ENCODE data around the gene NXPE3.
"Not testable (repeated sequence)": the region's sequence is repeated elsewhere in the genome, so short reads cannot be mapped to it uniquely, and the experiment has no call there.

The NXPE3 gene

GRCh38 chr3:101779047-101779821, at the start of gene NXPE3:
Gene NXPE3 (plus strand): TSS chr3:101779211. CDS start chr3:101785597, 6,386 bp downstream.
- H3K9me3 ChIP-seq (ENCODE audit: control insufficient read depth, insufficient read depth, low read length), result no peaks in the 10 kb centered on the region
- H3K27me3 ChIP-seq (ENCODE audit: control insufficient read depth, insufficient read depth, low read length), result peaks cover 10% of the 10 kb centered on the region
- peak within 1 kb of the TSS; percentile 63 for H3K9ac ChIP-seq (ENCODE audit: low read depth, low read length)
- peak within 1 kb of the TSS; percentile 88 for H3K4me3 ChIP-seq (ENCODE audit: low read depth, low read length)
- peak within 1 kb of the TSS; percentile 42 for H3K27ac ChIP-seq (ENCODE audit: low read depth, low read length)
- H3K36me3 ChIP-seq (ENCODE audit: control insufficient read depth, insufficient read depth, low read length), result peaks cover 20% of the 10 kb centered on the region
- H3K4me1 ChIP-seq (ENCODE audit: control insufficient read depth, insufficient read depth, low read length), result peaks cover 25% of the 10 kb centered on the region

GRCh38 chr3:101729586-101729985, 49.4 kb upstream of the NXPE3 start:
- Histone ChIP-seq H3K27me3 (ENCODE audit: control insufficient read depth, insufficient read depth, low read length) (no peaks in the 10 kb centered on the region), H3K9me3 (ENCODE audit: control insufficient read depth, insufficient read depth, low read length) (no peaks in the 10 kb centered on the region; the same call in 1 of the 2 replicates), H3K36me3 (ENCODE audit: control insufficient read depth, insufficient read depth, low read length) (peaks cover 77% of the 10 kb centered on the region), H3K4me3 (ENCODE audit: low read depth, low read length) (no peak overlapping the region), H3K27ac (ENCODE audit: low read depth, low read length) (no peak overlapping the region), H3K9ac (ENCODE audit: low read depth, low read length) (no peak overlapping the region), H3K4me1 (ENCODE audit: control insufficient read depth, insufficient read depth, low read length) (peaks cover 4% of the 10 kb centered on the region)

DNA sequence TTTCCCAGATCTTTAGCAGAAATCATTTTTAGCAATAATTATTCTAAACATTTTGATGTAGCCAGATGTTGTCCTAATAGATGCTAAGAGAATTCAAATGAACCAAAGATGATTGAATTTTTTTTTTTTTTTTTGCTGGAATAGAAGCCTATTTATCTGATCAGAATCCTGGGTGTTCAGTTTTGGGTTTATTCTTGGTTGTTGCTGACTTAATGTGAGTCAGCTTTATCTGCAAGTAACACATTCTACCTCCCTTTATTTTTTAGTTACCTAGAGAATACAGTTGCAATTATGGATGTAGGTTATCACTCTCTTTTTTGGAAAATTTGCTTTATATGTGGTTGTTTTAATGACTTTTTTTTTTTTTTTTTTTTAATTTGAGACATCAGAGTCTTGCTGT, 48.2 kb upstream of the NXPE3 start:
- Histone ChIP-seq H3K27ac (ENCODE audit: low read depth, low read length) (no peak overlapping the region), H3K27me3 (ENCODE audit: control insufficient read depth, insufficient read depth, low read length) (no peaks in the 10 kb centered on the region), H3K9me3 (ENCODE audit: control insufficient read depth, insufficient read depth, low read length) (no peaks in the 10 kb centered on the region; the same call in 1 of the 2 replicates), H3K36me3 (ENCODE audit: control insufficient read depth, insufficient read depth, low read length) (peaks cover 89% of the 10 kb centered on the region), H3K9ac (ENCODE audit: low read depth, low read length) (no peak overlapping the region), H3K4me3 (ENCODE audit: low read depth, low read length) (no peak overlapping the region), H3K4me1 (ENCODE audit: control insufficient read depth, insufficient read depth, low read length) (peaks cover 3% of the 10 kb centered on the region)

- Histone ChIP-seq H3K9me3 (ENCODE audit: control insufficient read depth, insufficient read depth, low read length) (no peaks in the 10 kb centered on the region; the same call in 1 of the 2 replicates), H3K27me3 (ENCODE audit: control insufficient read depth, insufficient read depth, low read length) (no peaks in the 10 kb centered on the region), H3K27ac (ENCODE audit: low read depth, low read length) (no peak overlapping the region), H3K9ac (ENCODE audit: low read depth, low read length) (no peak overlapping the region), H3K36me3 (ENCODE audit: control insufficient read depth, insufficient read depth, low read length) (peaks cover 89% of the 10 kb centered on the region), H3K4me1 (ENCODE audit: control insufficient read depth, insufficient read depth, low read length) (no peaks in the 10 kb centered on the region), H3K4me3 (ENCODE audit: low read depth, low read length) (no peak overlapping the region)
These were observed 46.8 kb upstream of the NXPE3 start for GRCh38 chr3:101732240-101732641.

GRCh38 chr3:101735833-101736232, 43.2 kb upstream of the NXPE3 start:
- Histone ChIP-seq H3K27me3 (ENCODE audit: control insufficient read depth, insufficient read depth, low read length) (no peaks in the 10 kb centered on the region), H3K27ac (ENCODE audit: low read depth, low read length) (no peak overlapping the region), H3K9ac (ENCODE audit: low read depth, low read length) (no peak overlapping the region), H3K4me3 (ENCODE audit: low read depth, low read length) (no peak overlapping the region), H3K36me3 (ENCODE audit: control insufficient read depth, insufficient read depth, low read length) (peaks cover 56% of the 10 kb centered on the region), H3K4me1 (ENCODE audit: control insufficient read depth, insufficient read depth, low read length) (no peaks in the 10 kb centered on the region), H3K9me3 (ENCODE audit: control insufficient read depth, insufficient read depth, low read length) (no peaks in the 10 kb centered on the region; the same call in none of the 2 replicates)

DNA sequence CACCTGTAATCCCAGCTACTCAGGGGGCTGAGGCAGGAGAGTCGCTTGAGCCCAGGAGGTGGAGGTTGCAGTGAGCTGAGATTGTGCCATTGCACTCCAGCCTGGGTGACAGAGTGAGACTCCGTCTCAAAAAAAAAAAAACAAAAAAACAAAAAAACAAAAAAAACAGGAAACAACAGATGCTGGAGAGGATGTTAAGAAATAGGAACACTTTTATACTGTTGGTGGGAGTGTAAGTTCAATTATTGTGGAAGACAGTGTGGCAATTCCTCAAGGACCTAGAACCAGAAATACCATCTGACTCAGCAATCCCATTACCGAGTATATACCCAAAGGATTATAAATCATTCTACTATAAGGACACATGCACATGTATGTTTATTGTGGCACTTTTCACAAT, 37.1 kb upstream of the NXPE3 start:
- not testable (repeated sequence) for H3K27me3 ChIP-seq (ENCODE audit: control insufficient read depth, insufficient read depth, low read length); H3K4me3 ChIP-seq (ENCODE audit: low read depth, low read length); H3K9ac ChIP-seq (ENCODE audit: low read depth, low read length); H3K9me3 ChIP-seq (ENCODE audit: control insufficient read depth, insufficient read depth, low read length); H3K27ac ChIP-seq (ENCODE audit: low read depth, low read length); H3K36me3 ChIP-seq (ENCODE audit: control insufficient read depth, insufficient read depth, low read length); H3K4me1 ChIP-seq (ENCODE audit: control insufficient read depth, insufficient read depth, low read length)

DNA sequence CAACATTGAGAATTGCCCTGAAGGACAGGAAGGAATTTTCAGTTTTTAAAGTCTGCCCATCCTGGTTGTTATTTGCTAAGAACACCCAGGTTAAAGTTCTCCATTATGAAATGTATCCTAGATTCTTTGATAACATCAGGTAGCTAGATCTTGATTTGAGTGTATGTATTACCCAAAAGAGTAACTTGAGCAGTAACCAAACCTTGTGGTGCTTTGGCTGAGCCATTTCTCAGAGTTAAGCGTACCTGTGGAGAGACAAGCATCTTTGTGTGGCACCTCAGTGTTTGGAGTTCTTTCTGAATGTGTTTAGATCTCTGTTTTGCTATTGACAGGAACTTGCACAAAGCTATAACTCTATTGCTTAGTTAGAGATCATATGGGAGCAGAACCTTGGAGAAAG, 34.2 kb upstream of the NXPE3 start:
- H3K27ac ChIP-seq (ENCODE audit: low read depth, low read length), result no peak overlapping the region
- peaks cover 6% of the 10 kb centered on the region; the same call in 1 of the 2 replicates for H3K9me3 ChIP-seq (ENCODE audit: control insufficient read depth, insufficient read depth, low read length)
- no peaks in the 10 kb centered on the region for H3K4me1 ChIP-seq (ENCODE audit: control insufficient read depth, insufficient read depth, low read length)
- no peak overlapping the region for H3K4me3 ChIP-seq (ENCODE audit: low read depth, low read length)
- H3K36me3 ChIP-seq (ENCODE audit: control insufficient read depth, insufficient read depth, low read length), result peaks cover 6% of the 10 kb centered on the region; the same call in 1 of the 2 replicates
- no peak overlapping the region for H3K9ac ChIP-seq (ENCODE audit: low read depth, low read length)
- no peaks in the 10 kb centered on the region for H3K27me3 ChIP-seq (ENCODE audit: control insufficient read depth, insufficient read depth, low read length)

GRCh38 chr3:101745934-101746333, 33.1 kb upstream of the NXPE3 start:
- not testable (repeated sequence) for H3K9ac ChIP-seq (ENCODE audit: low read depth, low read length); H3K27ac ChIP-seq (ENCODE audit: low read depth, low read length); H3K27me3 ChIP-seq (ENCODE audit: control insufficient read depth, insufficient read depth, low read length); H3K4me1 ChIP-seq (ENCODE audit: control insufficient read depth, insufficient read depth, low read length); H3K9me3 ChIP-seq (ENCODE audit: control insufficient read depth, insufficient read depth, low read length); H3K36me3 ChIP-seq (ENCODE audit: control insufficient read depth, insufficient read depth, low read length); H3K4me3 ChIP-seq (ENCODE audit: low read depth, low read length)

GRCh38 chr3:101753386-101754113, 25.5 kb upstream of the NXPE3 start:
- H3K4me3 ChIP-seq (ENCODE audit: low read depth, low read length); H3K9ac ChIP-seq (ENCODE audit: low read depth, low read length); H3K27ac ChIP-seq (ENCODE audit: low read depth, low read length); H3K9me3 ChIP-seq (ENCODE audit: control insufficient read depth, insufficient read depth, low read length); H3K4me1 ChIP-seq (ENCODE audit: control insufficient read depth, insufficient read depth, low read length); H3K27me3 ChIP-seq (ENCODE audit: control insufficient read depth, insufficient read depth, low read length): not testable (repeated sequence)
- H3K36me3 ChIP-seq (ENCODE audit: control insufficient read depth, insufficient read depth, low read length), result peaks cover 33% of the 10 kb centered on the region

- Histone ChIP-seq H3K36me3 (ENCODE audit: control insufficient read depth, insufficient read depth, low read length) (peaks cover 67% of the 10 kb centered on the region), H3K9me3 (ENCODE audit: control insufficient read depth, insufficient read depth, low read length) (peaks cover 7% of the 10 kb centered on the region), H3K4me1 (ENCODE audit: control insufficient read depth, insufficient read depth, low read length) (no peaks in the 10 kb centered on the region), H3K9ac (ENCODE audit: low read depth, low read length) (no peak overlapping the region), H3K27ac (ENCODE audit: low read depth, low read length) (no peak overlapping the region), H3K4me3 (ENCODE audit: low read depth, low read length) (no peak overlapping the region), H3K27me3 (ENCODE audit: control insufficient read depth, insufficient read depth, low read length) (no peaks in the 10 kb centered on the region)
These were observed 20.8 kb upstream of the NXPE3 start for GRCh38 chr3:101758224-101758623.

- Histone ChIP-seq H3K4me1 (ENCODE audit: control insufficient read depth, insufficient read depth, low read length) (no peaks in the 10 kb centered on the region), H3K27ac (ENCODE audit: low read depth, low read length) (no peak overlapping the region), H3K9ac (ENCODE audit: low read depth, low read length) (no peak overlapping the region), H3K27me3 (ENCODE audit: control insufficient read depth, insufficient read depth, low read length) (no peaks in the 10 kb centered on the region), H3K9me3 (ENCODE audit: control insufficient read depth, insufficient read depth, low read length) (no peaks in the 10 kb centered on the region), H3K4me3 (ENCODE audit: low read depth, low read length) (no peak overlapping the region), H3K36me3 (ENCODE audit: control insufficient read depth, insufficient read depth, low read length) (peaks cover 73% of the 10 kb centered on the region)
These were observed 16.9 kb upstream of the NXPE3 start for GRCh38 chr3:101762041-101762646.
